HG02798 (cell line): ENCODE measurements around the gene NCBP3.
A peak's percentile ranks its signal among the peaks of the same experiment; 100 is the strongest.

Source experiments
- ATAC-seq: cut with Tn5 transposase; IDR thresholded peaks from one replicate; pipeline ENCODE4 v1.9.1; 2021; ENCODE audit warnings: mild to moderate bottlenecking; ENCODE audit not compliant: unreplicated experiment, poor library complexity

The NCBP3 gene

DNA sequence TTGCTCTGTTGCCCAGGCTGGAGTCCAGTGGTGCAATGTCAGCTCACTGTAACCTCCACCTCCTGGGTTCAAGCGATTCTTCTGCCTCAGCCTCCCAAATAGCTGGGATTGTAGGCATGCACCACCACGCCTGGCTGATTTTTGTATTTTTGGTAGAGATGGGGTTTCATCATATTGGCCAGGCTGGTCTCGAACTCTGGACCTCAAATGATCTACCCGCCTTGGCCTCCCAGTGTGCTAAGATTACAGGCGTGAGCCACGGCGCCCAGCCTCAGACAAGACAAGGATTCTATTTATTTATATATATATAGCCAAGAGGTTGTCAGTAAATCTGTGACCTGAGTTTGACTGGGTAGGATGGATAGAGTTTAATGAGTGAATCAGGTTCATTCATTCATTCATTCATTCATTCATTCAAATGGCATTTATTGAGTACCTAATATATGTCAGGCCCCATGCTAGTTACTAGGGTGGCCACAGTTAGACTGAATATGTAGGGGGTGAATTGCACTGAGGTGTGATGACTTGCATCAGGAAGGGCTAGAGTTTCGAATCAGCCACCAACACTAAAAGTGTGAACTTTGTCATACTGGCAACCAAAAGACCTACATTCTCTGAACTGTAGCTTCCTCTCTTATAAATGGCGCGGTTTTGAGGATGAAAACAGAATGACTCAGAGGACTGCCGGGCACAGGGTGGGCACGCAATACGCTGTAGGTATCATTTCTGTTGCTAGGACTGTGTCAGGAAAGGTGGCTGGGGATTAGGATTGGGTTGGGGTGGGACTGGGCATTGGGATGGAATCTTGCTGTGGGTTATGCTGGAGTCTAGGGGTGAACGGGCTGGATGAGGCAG lies 82.9 kb downstream of the NCBP3 start:
- ATAC-seq, result peak; percentile 70

DNA sequence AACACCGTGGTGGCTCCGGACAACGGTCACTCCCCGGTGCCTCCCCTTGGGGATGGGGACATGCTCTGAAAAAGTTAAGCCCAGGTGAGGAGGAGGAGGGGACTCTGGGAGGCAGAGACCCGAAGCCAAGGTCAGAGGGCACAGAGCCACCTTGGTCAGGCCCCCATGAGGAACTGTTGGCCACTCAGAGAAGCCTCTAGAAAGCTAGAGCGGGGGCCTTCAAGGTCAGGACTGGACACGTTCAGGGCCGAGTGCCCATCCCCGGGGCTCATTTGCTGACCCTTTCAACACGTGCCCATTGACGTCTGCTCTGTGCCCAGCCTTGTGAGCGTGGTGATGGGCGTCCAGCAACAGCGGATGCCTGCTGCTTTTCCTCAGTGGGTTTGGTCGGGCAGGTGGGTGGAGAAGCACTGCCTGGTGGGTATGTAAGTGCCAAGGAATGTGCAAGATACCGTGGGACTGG lies 84.1 kb downstream of the NCBP3 start:
- ATAC-seq, result no peak

DNA sequence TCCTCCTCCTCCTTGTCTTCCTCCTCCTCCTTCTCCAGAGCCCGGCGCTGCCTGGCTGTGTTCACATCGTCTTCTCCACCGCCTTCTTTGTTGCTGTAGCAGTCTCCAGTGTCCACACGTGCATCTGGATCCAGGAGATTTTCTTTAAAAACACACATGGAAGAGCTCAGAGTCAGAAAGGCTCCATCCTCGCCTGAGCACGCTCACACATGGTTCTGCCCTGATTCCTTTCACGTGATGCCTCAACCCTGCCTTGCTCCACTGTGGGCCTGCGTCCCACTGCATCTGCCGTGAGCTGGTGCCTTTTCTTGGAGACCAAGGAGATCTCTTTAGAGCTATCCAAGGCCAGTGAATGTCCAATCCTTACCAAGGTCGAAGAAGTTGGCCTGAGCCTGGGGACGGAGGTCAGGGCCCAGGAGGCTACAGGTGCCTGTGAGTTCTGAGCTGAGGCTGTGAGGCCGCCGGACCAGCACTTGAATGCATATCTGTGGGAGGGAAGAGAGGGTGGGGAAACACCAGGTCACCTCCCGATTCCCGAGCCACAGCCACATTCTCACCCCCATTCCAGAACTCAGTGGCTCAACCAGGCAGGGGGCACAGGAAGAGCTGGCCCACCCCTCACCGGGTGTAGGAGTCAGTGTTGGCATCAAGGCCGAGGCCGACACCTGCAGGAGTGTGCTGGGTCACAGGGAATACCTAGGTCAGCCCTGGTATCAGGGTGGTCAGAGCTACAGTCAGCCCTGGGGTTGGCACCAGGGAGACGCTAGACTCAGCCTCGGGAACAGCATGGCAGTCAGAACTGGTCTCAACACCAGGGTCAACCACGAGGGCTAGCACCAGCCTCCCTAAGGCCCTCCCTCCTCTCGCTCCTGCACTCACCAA lies 84.8 kb downstream of the NCBP3 start:
- no peak for ATAC-seq

DNA sequence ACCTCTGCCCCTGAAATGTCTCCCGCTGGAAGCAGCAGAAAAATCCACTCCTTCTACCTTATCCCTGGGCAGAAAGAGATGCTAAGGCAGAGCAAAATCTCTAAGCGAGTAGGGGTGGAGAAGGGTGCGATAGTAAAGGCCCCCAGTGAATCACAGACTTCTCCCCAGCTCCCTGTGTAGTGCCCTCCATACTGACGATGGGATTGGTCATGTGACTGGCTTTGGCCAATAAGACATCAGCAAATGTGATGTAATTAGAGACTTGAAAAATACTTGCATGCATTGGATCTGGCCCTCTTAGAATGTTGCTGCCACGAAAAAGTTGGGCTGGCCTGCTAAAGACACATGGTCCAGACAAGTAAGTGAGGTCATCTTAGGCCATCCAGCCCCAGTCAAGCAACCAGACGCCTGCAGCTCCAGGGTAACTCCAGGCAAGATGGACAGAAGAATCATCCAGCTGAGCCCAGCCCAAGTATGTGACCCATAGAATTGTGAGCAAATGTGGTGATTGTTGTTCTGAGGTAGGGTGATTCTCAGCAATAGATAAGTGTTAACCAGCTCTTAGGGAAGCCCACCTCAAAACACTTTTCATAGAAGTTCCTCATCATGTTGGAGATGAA lies 86.3 kb downstream of the NCBP3 start:
- ATAC-seq, result no peak

DNA sequence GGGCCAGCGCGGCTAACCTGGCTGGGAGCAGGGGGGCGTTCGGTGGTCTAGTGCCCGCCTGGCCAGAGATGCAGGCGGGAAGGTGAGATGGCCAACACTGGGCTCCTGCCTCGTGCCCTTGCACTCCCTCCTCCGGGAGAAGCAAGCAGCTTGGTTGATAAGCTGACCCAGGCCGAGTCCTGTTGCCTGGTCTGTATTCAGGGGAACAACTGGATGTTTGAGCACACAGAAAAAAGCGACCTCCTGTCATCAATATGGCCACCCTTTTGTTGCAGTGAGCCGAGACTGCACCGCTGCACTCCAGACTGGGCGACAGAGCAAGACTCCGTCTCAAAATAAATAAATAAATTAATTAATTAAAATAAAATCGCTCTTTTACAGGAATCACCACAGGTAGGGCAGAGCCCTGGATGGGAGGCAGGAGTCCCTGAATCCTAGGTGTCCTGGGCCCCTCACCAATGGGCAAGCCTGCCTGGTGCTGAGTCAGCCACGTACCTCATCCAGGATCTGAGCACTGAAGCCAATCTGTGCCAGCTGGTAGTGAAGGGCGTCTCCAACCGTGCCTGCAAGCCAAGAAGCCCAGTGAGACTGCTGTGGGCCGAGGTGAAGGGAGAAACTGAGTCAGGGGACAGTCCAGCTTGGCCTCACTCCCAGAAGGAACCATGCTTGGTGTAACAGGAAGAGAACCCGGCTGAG lies 90.6 kb downstream of the NCBP3 start:
- ATAC-seq, result no peak

DNA sequence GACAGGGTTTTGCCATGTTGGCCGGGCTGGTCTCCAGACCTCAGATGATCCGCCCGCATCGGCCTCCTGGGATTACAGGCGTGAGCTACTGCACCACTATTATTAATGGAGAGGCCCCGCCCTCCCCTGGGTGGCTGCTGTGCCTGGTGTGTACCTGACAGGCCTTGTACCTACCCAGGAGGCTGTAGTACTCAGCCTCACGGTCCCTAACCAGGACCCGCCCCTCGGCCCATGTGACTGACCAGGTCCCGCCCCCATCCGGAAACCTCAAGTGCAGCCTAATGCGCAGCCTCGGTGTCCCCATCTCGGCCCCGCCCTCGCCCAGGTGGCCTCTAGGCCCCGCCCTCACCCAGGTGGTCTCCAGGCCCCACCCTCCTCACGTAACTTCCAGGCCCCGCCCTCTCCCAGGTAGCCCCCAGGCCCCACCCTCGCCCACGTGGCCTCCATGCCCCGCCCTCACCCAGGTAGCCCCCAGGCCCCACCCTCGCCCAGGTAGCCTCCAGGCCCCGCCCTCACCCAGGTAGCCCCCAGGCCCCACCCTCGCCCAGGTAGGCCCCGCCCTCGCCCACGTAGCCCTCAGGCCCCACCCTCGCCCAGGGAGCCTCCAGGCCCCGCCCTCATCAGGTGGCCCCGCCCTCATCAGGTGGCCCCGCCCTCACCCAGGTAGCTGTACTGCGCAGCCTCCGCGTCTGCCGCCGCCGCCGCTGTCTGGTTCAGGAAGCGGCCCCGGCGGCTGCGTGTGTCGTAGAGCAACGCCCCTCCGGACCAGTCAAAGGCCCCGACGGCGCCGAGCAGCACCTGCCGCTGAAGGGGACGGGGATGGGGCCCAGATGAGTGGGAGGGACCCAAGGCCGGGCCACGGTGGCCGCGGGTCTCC lies 91.3 kb downstream of the NCBP3 start:
- ATAC-seq, result peak; percentile 40

DNA sequence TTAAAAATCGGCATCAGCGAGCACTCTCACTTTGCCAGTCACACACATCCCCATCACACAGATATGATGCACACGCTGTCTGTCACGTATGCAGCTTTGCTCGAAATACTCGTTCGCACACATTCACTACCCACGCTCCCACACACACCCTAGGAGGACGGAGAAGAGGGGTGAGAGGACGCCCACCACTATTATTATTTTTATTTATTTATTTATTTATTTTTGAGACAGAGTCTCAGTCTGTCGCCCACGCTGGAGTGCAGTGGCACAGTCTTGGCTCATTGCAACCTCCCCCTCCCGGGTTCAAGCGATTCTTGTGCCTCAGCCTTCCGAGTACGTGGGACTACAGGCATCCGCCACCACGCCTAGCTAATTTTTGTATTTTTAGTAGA lies 92.0 kb downstream of the NCBP3 start:
- ATAC-seq, result no peak

DNA sequence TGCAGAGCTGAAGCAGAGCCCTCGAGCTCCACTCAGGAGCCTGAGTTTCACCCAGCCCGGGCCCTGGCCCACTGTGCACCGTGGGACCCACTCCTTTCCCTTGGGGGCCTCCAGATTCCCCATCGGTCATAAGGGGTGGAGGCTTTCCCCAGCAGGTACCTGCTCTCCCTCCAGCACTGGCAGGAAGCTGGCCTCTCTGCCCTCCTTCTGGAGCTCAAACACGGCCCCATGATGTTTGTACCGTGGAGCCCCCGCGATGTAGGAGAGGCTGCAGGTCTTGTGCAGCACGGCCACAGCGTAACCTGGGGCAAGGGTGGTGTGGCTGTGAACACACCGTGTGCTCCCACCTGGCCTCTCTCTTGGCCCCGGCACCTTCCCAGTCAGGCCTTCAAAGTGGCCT lies 92.4 kb downstream of the NCBP3 start:
- ATAC-seq, result no peak
